Sigmoid colon (tissue), 7 donors: ENCODE data around the gene KRT38. TPM values are rescaled to one million over a fixed set of nuclear protein-coding genes. Genes with fewer than 3 reads are reported as not detected.

Source experiments
- DNase-seq: peaks from one replicate; pipeline ENCODE4 v3.0.0-alpha.2; 2019
- H3K27ac ChIP-seq, 4 donors: fragments of 200-600 bp; sonication (generic); one replicate each; pipeline ENCODE4 v1.5.1; 2016 to 2019; ENCODE audit warnings: mild to moderate bottlenecking in 1 of 4
- H3K27me3 ChIP-seq, 3 donors: fragments of 200-600 bp; sonication (generic); one replicate each; pipeline ENCODE4 v1.5.1; 2019; ENCODE audit warnings: mild to moderate bottlenecking in 1 of 3
- H3K36me3 ChIP-seq, 4 donors: fragments of 200-600 bp; sonication (generic); one replicate each; pipeline ENCODE4 v1.5.1; 2016 to 2019
- H3K4me1 ChIP-seq, 4 donors: fragments of 200-600 bp; sonication (generic); one replicate each; pipeline ENCODE4 v1.5.1; 2017 to 2019
- H3K4me3 ChIP-seq, 4 donors: fragments of 200-600 bp; sonication (generic); one replicate each; pipeline ENCODE4 v1.5.1; 2017 to 2019; ENCODE audit warnings: mild to moderate bottlenecking in 2 of 4, moderate library complexity in 1 of 4
- H3K9me3 ChIP-seq, 4 donors: fragments of 200-600 bp in 3 of 4; sonication (generic) in 3 of 4; one replicate each; pipeline versions ENCODE4 v1.5.1 to v1.6.1; 2013 to 2019
- CTCF ChIP-seq, 4 experiments: fragments of 450-650 bp in 3 of 4; fragments of 200-600 bp in 1 of 4; IDR thresholded peaks; one replicate each; pipeline ENCODE4 v1.5.1; 2016 to 2019; ENCODE audit warnings: antibody characterized with exemption in 4 of 4, mild to moderate bottlenecking in 3 of 4, moderate library complexity in 2 of 4
- EP300 ChIP-seq, 4 donors: sonication (generic); formaldehyde crosslinking; IDR thresholded peaks; one replicate each; pipeline ENCODE4 v1.6.1; 2017; ENCODE audit warnings: antibody characterized with exemption in 4 of 4
- POLR2A ChIP-seq, 2 donors: fragments of 450-650 bp; IDR thresholded peaks; one replicate each; pipeline ENCODE4 v1.6.1; 2016; ENCODE audit warnings: antibody characterized with exemption in 2 of 2, mild to moderate bottlenecking in 2 of 2, moderate library complexity in 2 of 2
- POLR2AphosphoS5 ChIP-seq, 4 donors: sonication (generic); formaldehyde crosslinking; IDR thresholded peaks; one replicate each; pipeline ENCODE4 v1.6.1; 2017; ENCODE audit warnings: antibody characterized with exemption in 4 of 4
- WGBS, 2 donors: extraction: QIAGEN DNeasy Blood & Tissue Kit; methylation state at CpG; one replicate each; pipeline ENCODE4 v1.1.7; 2013; 5-methylcytosine and 5-hydroxymethylcytosine counted together
- intact Hi-C: fragments of 100-400 bp; cut with DNase I; formaldehyde crosslinking; loops from one replicate; pipeline ENCODE4 v1.15.1; 2023
- polyA plus RNA-seq, 3 donors: library from polyadenylated mRNA; stranded (reverse); fragments of 200-250 nt; gene quantifications; one replicate each; pipeline ENCODE4 v1.2.3, GENCODE V29; 2013
- total RNA-seq, 4 donors: library from RNA; depleted of rRNA; stranded (reverse); fragments of >200 nt; gene quantifications; one replicate each; pipeline ENCODE4 v1.1.0, GENCODE V29; 2016
- donor health status: healthy with polysubstance abuse.
- donor health status: Bipolar disorder and iron deficiency.
- donor health status: healthy.

The KRT38 gene
- total and polyA plus RNA-seq, 7 donors = not detected

DNA sequence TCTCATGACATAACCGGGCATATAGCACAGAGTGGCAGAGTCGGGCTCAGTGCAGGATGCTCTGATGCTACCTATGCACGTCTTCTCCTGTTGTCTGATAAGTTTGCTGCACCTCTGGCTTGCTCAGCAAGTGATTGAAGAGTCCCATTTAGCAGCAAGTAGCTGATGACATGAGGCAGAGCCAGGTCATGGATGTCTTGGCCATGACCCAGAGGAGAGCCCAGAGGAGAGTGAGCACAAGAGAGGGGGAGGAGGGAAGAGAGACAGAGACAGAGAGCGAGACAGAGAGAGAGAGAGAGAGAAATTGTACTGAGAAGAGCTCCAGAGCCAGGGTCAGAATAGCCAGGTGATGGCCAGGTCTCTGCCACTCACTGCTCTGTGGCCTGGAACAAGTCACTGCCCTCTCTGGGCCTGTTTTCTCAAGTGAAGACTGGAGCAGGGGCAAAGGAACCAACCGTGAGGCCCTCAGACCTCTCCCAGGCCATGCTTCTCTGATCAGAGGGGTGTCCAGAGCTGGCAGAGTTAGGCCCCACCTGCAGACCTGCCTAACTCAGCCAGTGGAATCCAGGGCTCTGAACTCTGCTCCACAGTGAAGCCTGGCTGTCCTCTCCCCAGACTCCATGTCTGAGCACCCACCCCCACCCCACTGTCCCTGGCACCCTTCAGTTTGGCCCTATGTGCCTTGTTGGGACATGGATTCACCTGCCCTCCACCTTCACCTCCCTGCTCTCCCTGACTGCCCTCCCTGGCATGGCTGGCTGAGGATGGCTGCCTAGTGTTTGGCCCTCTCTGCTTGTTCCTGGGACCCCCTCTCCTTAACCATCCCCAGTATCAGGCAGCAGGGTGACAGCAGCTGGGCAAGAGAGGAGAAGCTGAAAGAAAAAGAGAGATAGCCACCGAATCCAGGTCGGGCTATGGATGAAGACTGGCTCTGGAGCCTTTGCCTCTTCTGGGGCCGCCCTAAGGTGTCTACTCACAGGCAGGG lies 44.4 kb upstream of the KRT38 start:
- DNase-seq = no peak
- Histone ChIP-seq H3K4me3 (no peak overlapping the region), H3K4me1 (no peaks in the 10 kb centered on the region), H3K9me3 (no peaks in the 10 kb centered on the region), H3K27me3 (no peaks in the 10 kb centered on the region), H3K36me3 (no peaks in the 10 kb centered on the region), H3K27ac (no peak overlapping the region)
- intact Hi-C loops = no loop called here
- WGBS, 2 donors = 88 to 90% methylated on average over 8 of the region's 8 CpGs
- TF ChIP-seq CTCF (IDR thresholded peaks at IDR 0.05) (no peak), POLR2AphosphoS5 (IDR thresholded peaks at IDR 0.05) (no peak), EP300 (IDR thresholded peaks at IDR 0.05) (no peak), POLR2A (IDR thresholded peaks at IDR 0.05) (no peak)

- H3K27ac ChIP-seq = no peak overlapping the region
- H3K36me3 ChIP-seq = no peaks in the 10 kb centered on the region
- DNase-seq = no peak
- no peaks in the 10 kb centered on the region for H3K9me3 ChIP-seq
- TF ChIP-seq POLR2A (IDR thresholded peaks at IDR 0.05) = no peak
- no peak for TF ChIP-seq CTCF (IDR thresholded peaks at IDR 0.05)
- no peak for TF ChIP-seq POLR2AphosphoS5 (IDR thresholded peaks at IDR 0.05)
- no peak for TF ChIP-seq EP300 (IDR thresholded peaks at IDR 0.05)
- no peak overlapping the region for H3K4me3 ChIP-seq
- WGBS, 2 donors = 78 to 82% methylated on average over 7 of the region's 7 CpGs
- H3K27me3 ChIP-seq = no peaks in the 10 kb centered on the region
- intact Hi-C loops = no loop called here
- H3K4me1 ChIP-seq = no peaks in the 10 kb centered on the region
These were observed 43.4 kb upstream of the KRT38 start for GRCh38 chr17:41483991-41484826.

- Histone ChIP-seq H3K4me1 (no peaks in the 10 kb centered on the region), H3K9me3 (no peaks in the 10 kb centered on the region), H3K27me3 (no peaks in the 10 kb centered on the region), H3K36me3 (no peaks in the 10 kb centered on the region), H3K4me3 (no peak overlapping the region), H3K27ac (no peak overlapping the region)
- intact Hi-C loops = no loop called here
- no peak for DNase-seq
- TF ChIP-seq POLR2A (IDR thresholded peaks at IDR 0.05) (no peak), CTCF (IDR thresholded peaks at IDR 0.05) (no peak), POLR2AphosphoS5 (IDR thresholded peaks at IDR 0.05) (no peak), EP300 (IDR thresholded peaks at IDR 0.05) (no peak)
- 80 to 85% methylated on average over 9 of the region's 9 CpGs for WGBS, 2 donors
These were observed 42.7 kb upstream of the KRT38 start for GRCh38 chr17:41483531-41483930.

GRCh38 chr17:41481036-41481435 lies 40.3 kb upstream of the KRT38 start, which contains the start of gene KRT35:
Gene KRT35, minus strand, starts transcription at chr17:41481151. Its CDS starts 54 bp downstream, at chr17:41481097.
- intact Hi-C loops = no loop called here
- 85 to 96% methylated on average over 2 of the region's 2 CpGs for WGBS, 2 donors
- TF ChIP-seq EP300 (IDR thresholded peaks at IDR 0.05) = no peak
- TF ChIP-seq POLR2A (IDR thresholded peaks at IDR 0.05) = no peak
- TF ChIP-seq POLR2AphosphoS5 (IDR thresholded peaks at IDR 0.05) = no peak
- no peak for TF ChIP-seq CTCF (IDR thresholded peaks at IDR 0.05)
- H3K9me3 ChIP-seq = no peaks in the 10 kb centered on the region
- H3K4me3 ChIP-seq = no peak within 1 kb of the TSS
- H3K27ac ChIP-seq = no peak within 1 kb of the TSS
- no peaks in the 10 kb centered on the region for H3K27me3 ChIP-seq
- DNase-seq = no peak
- no peaks in the 10 kb centered on the region for H3K4me1 ChIP-seq
- no peaks in the 10 kb centered on the region for H3K36me3 ChIP-seq
